Keratinocyte (primary cell): ENCODE results near the gene MERTK. TPM values are rescaled to one million over a fixed set of nuclear protein-coding genes. Genes with fewer than 3 reads are reported as not detected.
"Not testable (repeated sequence)": the region's sequence is repeated elsewhere in the genome, so short reads cannot be mapped to it uniquely, and the experiment has no call there.

Experiments used
- DNase-seq: peaks from one replicate; pipeline ENCODE4 v3.0.0-alpha.2; 2011; ENCODE audit warnings: low read depth, missing footprints, low spot score
- FAIRE-seq: peaks from 2 replicates; lab custom pipeline; 2011; peaks lifted over from hg19 to GRCh38; lab: Jason Lieb, UNC
- H2AFZ ChIP-seq: 2 replicates; pipeline ENCODE4 v1.6.0; 2012; ENCODE audit warnings: low read length, control low read depth, inconsistent platforms; ENCODE audit not compliant: control insufficient read depth
- H3K27ac ChIP-seq: 2 replicates; pipeline ENCODE4 v1.5.1; 2011; ENCODE audit warnings: low read length; ENCODE audit not compliant: control insufficient read depth, insufficient read depth
- H3K27me3 ChIP-seq: 3 replicates; pipeline ENCODE4 v1.6.0; 2011; ENCODE audit warnings: low read length; ENCODE audit not compliant: control insufficient read depth, insufficient read depth; ENCODE audit errors: extremely low read depth
- H3K36me3 ChIP-seq, 2 experiments: 2 replicates in 1 of 2; 3 replicates in 1 of 2; pipeline ENCODE4 v1.5.1; 2011; ENCODE audit warnings: low read length in 2 of 2, mild to moderate bottlenecking in 1 of 2; ENCODE audit not compliant: control insufficient read depth in 2 of 2, insufficient read depth in 2 of 2; ENCODE audit errors: extremely low read depth in 1 of 2
- H3K4me1 ChIP-seq: 3 replicates; pipeline ENCODE4 v1.5.1; 2011; ENCODE audit warnings: low read length; ENCODE audit not compliant: control insufficient read depth, insufficient read depth; ENCODE audit errors: extremely low read depth
- H3K4me2 ChIP-seq: 3 replicates; pipeline ENCODE4 v1.6.0; 2011; ENCODE audit warnings: low read depth, low read length; ENCODE audit not compliant: control insufficient read depth, insufficient read depth; ENCODE audit errors: extremely low read depth
- H3K4me3 ChIP-seq, 3 experiments: fragments of 200-600 bp in 1 of 3; sonication (generic) in 1 of 3; 2 replicates in 2 of 3; 3 replicates in 1 of 3; pipeline ENCODE4 v1.5.1; 2011 to 2016; ENCODE audit warnings: low read length in 3 of 3, mild to moderate bottlenecking in 3 of 3, control low read depth in 2 of 3, inconsistent platforms in 1 of 3, low read depth in 1 of 3, mixed read lengths in 1 of 3, mixed run types in 1 of 3, moderate library complexity in 1 of 3; ENCODE audit not compliant: control insufficient read depth in 2 of 3, insufficient read depth in 2 of 3; ENCODE audit errors: extremely low read depth in 1 of 3
- H3K79me2 ChIP-seq: 2 replicates; pipeline ENCODE4 v1.6.0; 2012; ENCODE audit warnings: low read length; ENCODE audit not compliant: control insufficient read depth, insufficient read depth
- H3K9ac ChIP-seq: 3 replicates; pipeline ENCODE4 v1.6.0; 2011; ENCODE audit warnings: low read length; ENCODE audit not compliant: control insufficient read depth, insufficient read depth; ENCODE audit errors: extremely low read depth
- H3K9me1 ChIP-seq: 3 replicates; pipeline ENCODE4 v1.6.0; 2011; ENCODE audit warnings: low read length; ENCODE audit not compliant: control insufficient read depth, insufficient read depth; ENCODE audit errors: extremely low read depth
- H3K9me3 ChIP-seq: 2 replicates; pipeline ENCODE4 v1.5.1; 2012; ENCODE audit warnings: low read depth, low read length; ENCODE audit not compliant: control insufficient read depth
- H4K20me1 ChIP-seq: 3 replicates; pipeline ENCODE4 v1.6.0; 2011; ENCODE audit warnings: low read length; ENCODE audit not compliant: control insufficient read depth, insufficient read depth; ENCODE audit errors: extremely low read depth
- EZH2 ChIP-seq: IDR thresholded peaks from one replicate; pipeline ENCODE4 v1.6.1; 2012; ENCODE audit warnings: inconsistent platforms, mild to moderate bottlenecking, low read length, moderate library complexity
- dilution Hi-C: fragments of 300-500 bp; cut with MboI; formaldehyde crosslinking; loops from one replicate; pipeline ENCODE4 v1.7.0; 2020; ENCODE audit warnings: low sequenced_read_pairs; ENCODE audit not compliant: extremely low pct_ligation_motif_present
- polyA plus RNA-seq, 5 experiments: library from polyadenylated mRNA; depleted of rRNA in 3 of 5; stranded (reverse) in 3 of 5; stranded (forward) in 1 of 5; unstranded in 1 of 5; fragments of >200 nt; gene quantifications; 1 replicate in 1 of 5; 2 replicates in 3 of 5; 3 replicates in 1 of 5; pipeline versions ENCODE4 v1.2.1 to v1.2.3, GENCODE V29; 2011 to 2012; ENCODE audit warnings: missing spikeins in 2 of 5, low read depth in 1 of 5, low replicate concordance in 1 of 5
- TF ChIP-seq, protein P1 (sequence below), 3 experiments: IDR thresholded peaks in 1 of 3; conservative IDR thresholded peaks in 1 of 3; optimal IDR thresholded peaks in 1 of 3; 2 replicates in 2 of 3; 3 replicates in 1 of 3; pipeline versions ENCODE3 to v1.5.1; 2011; ENCODE audit warnings: low read length in 3 of 3, mild to moderate bottlenecking in 3 of 3, moderate library complexity in 2 of 3, control low read depth in 1 of 3, inconsistent platforms in 1 of 3; ENCODE audit not compliant: insufficient read depth in 2 of 3; ENCODE audit errors: extremely low read depth in 1 of 3

The MERTK gene
- polyA plus RNA-seq, 1 donor (not counting 4 experiments of a cell fraction or from before 2014, with no cell fraction given), result 0.14 TPM

DNA sequence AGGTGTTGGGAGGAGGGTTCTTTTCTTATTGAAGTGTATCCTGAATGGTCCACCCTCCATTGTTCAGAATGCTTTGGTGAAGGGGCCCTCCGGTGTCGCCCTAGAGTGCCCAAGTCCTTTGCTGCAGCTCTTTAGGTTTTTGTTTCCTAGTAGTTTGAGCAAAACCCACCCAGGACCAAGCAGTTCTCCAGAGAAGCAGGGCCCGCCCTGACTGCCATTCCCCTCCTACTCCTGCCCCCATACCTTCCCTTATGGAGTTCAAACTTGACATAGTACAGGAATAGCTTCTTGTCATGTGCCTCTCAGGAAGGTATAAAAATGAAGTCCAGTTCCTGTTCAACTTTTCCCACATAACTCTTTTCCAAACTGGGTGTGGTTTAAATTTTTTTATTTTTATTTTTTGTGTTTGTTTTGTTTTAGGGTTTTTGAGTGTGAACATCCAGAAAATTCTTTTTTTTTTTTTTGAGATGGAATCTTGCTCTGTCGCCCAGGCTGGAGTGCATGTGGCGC is 5.6 kb downstream of the MERTK start:
- H3K4me3 ChIP-seq, result no peak overlapping the region
- H3K79me2 ChIP-seq, result no peaks in the 10 kb centered on the region
- no peak overlapping the region for H2AFZ ChIP-seq
- H4K20me1 ChIP-seq, result no peaks in the 10 kb centered on the region
- no peaks in the 10 kb centered on the region for H3K9me3 ChIP-seq
- H3K27me3 ChIP-seq, result peaks cover 38% of the 10 kb centered on the region
- no peak overlapping the region for H3K9ac ChIP-seq
- DNase-seq (no peak), FAIRE-seq (no peak)
- no peaks in the 10 kb centered on the region for H3K9me1 ChIP-seq
- no peak overlapping the region for H3K27ac ChIP-seq
- H3K4me1 ChIP-seq, result peaks cover 3% of the 10 kb centered on the region
- no peaks in the 10 kb centered on the region for H3K36me3 ChIP-seq
- no peak overlapping the region for H3K4me2 ChIP-seq
- dilution Hi-C loops, result loop anchor here (25.0 kb wide), 1 partner anchor 108 kb away; no protein-coding TSS in a partner anchor
- TF ChIP-seq, protein P1, sequence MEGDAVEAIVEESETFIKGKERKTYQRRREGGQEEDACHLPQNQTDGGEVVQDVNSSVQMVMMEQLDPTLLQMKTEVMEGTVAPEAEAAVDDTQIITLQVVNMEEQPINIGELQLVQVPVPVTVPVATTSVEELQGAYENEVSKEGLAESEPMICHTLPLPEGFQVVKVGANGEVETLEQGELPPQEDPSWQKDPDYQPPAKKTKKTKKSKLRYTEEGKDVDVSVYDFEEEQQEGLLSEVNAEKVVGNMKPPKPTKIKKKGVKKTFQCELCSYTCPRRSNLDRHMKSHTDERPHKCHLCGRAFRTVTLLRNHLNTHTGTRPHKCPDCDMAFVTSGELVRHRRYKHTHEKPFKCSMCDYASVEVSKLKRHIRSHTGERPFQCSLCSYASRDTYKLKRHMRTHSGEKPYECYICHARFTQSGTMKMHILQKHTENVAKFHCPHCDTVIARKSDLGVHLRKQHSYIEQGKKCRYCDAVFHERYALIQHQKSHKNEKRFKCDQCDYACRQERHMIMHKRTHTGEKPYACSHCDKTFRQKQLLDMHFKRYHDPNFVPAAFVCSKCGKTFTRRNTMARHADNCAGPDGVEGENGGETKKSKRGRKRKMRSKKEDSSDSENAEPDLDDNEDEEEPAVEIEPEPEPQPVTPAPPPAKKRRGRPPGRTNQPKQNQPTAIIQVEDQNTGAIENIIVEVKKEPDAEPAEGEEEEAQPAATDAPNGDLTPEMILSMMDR (optimal IDR thresholded peaks at IDR 0.05 in 1 of 3, IDR thresholded peaks at IDR 0.05 in 1 of 3, conservative IDR thresholded peaks at IDR 0.05 in 1 of 3; ENCODE audit: extremely low read depth in 1 of 3, insufficient read depth in 2 of 3, low read length in 3 of 3), result no peak
- no peak for TF ChIP-seq EZH2

DNA sequence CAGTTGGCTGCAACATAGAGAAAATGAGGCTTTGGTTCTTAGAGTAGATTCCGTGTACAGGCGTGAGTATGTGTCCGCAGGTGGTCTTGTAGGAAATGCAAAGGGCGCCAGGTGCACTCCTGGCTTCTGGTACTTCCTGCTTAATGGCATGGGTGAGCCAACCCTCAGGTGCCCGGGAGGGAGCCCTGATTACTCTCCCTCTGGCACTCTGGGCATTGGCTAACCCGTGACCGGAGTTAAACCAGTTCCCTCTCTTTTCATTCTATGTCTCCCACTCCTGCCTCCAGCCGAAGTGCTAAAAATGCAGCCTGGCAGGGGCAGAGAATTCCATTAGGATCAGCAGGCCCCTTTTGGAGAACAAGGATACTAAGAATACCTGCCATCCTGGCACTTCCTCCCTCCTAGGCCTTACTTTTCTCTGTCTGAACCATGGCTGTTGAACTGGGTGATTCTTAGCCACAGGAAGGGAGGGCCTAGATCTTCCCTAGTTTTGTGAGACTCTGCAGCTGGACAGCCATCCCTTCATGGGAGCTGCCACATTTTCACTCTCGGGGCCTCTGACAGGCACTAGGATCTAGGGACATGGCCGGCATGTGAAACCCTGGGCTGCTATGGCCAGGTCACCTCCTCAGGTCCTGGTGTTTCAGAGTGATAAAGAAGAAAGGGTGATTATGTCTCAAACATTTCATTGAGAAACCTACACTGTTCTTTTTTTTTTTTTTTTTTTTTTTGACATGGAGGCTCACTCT is 6.5 kb downstream of the MERTK start:
- H3K27me3 ChIP-seq, result peaks cover 29% of the 10 kb centered on the region
- no peak overlapping the region for H3K27ac ChIP-seq
- dilution Hi-C loops, result loop anchor here (25.0 kb wide), 1 partner anchor 107 kb away; no protein-coding TSS in a partner anchor
- no peak overlapping the region for H3K4me2 ChIP-seq
- no peak overlapping the region for H2AFZ ChIP-seq
- FAIRE-seq (no peak), DNase-seq (no peak)
- H3K9ac ChIP-seq, result no peak overlapping the region
- H3K9me1 ChIP-seq, result no peaks in the 10 kb centered on the region
- no peaks in the 10 kb centered on the region for H3K9me3 ChIP-seq
- H3K4me3 ChIP-seq, result no peak overlapping the region
- TF ChIP-seq EZH2, result no peak
- TF ChIP-seq, protein P1 (optimal IDR thresholded peaks at IDR 0.05 in 1 of 3, IDR thresholded peaks at IDR 0.05 in 1 of 3, conservative IDR thresholded peaks at IDR 0.05 in 1 of 3; ENCODE audit: extremely low read depth in 1 of 3, insufficient read depth in 2 of 3, low read length in 3 of 3), result no peak
- no peaks in the 10 kb centered on the region for H3K79me2 ChIP-seq
- H3K36me3 ChIP-seq, result no peaks in the 10 kb centered on the region
- peaks cover 3% of the 10 kb centered on the region for H3K4me1 ChIP-seq
- H4K20me1 ChIP-seq, result no peaks in the 10 kb centered on the region

DNA sequence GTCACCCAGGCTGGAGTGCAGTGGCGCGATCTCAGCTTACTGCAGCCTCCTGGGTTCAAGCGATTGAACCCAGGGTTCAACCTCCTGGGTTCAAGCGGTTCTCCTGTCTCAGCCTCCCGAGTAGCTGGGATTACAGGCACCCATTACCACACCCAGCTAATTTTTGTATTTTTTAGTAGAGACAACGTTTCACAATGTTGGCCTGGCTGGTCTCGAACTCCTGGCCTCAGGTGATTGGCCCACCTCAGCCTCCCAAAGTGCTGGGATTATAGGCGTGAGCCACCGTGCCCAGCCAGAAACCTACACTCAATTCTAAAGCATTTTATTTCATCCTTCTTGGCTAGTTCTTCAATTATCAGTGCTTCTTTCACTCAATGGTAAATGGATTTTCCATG is 7.1 kb downstream of the MERTK start:
- not testable (repeated sequence) for H3K9ac ChIP-seq, H3K79me2 ChIP-seq, DNase-seq, H2AFZ ChIP-seq, H3K4me3 ChIP-seq, H3K9me1 ChIP-seq, H3K9me3 ChIP-seq, FAIRE-seq, H4K20me1 ChIP-seq, H3K36me3 ChIP-seq, H3K27ac ChIP-seq, H3K4me1 ChIP-seq, H3K4me2 ChIP-seq
- H3K27me3 ChIP-seq, result peaks cover 24% of the 10 kb centered on the region
- dilution Hi-C loops, result loop anchor here (25.0 kb wide), 1 partner anchor 107 kb away; no protein-coding TSS in a partner anchor
